DMS153 (cell line): ENCODE measurements around the gene CDK11B.

ENCODE experiments used
- DNase-seq: peaks from one replicate; lab custom pipeline; 2025; lab: John Stamatoyannopoulos, UW

The CDK11B gene

GRCh38 chr1:1615256-1616044, 43.4 kb downstream of the CDK11B start, which contains the start of gene MIB2:
MIB2 (plus strand) TSS chr1:1615500; CDS start chr1:1623453, 7,953 bp downstream.
- peak; percentile 99 for DNase-seq

DNA sequence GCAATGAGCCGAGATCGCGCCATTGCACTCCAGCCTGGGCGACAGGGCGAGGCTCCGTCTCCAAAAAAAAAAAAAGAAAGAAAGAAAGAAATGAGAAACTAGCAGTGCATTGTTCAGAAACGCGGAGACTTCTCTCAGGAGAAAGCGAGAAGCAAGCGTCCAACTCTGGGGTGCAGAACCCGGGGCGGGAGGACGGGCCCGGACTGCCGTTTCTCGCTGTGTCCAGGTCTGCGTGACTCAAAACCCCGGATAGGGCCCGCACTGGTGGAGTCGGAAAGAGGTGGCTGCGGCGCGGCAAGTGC, 43.9 kb downstream of the CDK11B start:
- DNase-seq = no peak

DNA sequence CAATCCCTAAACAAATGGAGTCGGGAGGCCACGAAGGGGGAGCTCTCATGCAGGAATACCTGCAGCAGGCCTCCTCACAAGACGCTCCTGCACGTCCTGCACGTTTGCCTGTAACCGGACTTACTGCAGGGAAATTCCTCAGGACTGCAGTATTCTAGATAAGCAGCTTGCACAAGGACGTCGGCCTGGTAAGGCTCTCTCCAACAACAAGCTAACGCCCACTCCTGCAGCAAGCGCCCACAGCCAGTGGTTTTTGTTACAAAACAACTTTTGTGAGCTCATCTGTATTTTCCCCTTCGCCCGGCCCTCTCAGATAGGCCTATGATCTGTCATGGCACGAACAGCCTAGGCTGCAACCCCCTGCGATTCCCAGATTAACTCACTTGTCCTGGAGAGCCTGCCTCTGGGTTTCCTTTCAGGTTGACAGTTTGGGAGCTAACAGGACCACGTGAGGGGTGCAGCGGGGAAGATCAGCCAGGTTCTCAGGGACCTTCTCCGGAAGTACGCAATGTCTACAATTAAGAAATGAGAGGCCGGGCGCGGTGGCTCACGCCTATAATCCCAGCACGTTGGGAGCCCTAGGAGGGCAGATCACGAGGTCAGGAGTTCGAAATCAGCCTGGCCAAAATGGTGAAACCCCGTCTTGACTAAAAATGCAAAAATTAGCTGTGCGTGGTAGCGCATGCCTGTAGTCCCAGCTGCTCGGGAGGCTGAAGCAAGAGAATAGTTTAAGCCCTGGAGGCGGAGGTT, 44.4 kb downstream of the CDK11B start:
- DNase-seq = no peak

GRCh38 chr1:1613509-1614082, 45.2 kb downstream of the CDK11B start:
- DNase-seq = no peak

DNA sequence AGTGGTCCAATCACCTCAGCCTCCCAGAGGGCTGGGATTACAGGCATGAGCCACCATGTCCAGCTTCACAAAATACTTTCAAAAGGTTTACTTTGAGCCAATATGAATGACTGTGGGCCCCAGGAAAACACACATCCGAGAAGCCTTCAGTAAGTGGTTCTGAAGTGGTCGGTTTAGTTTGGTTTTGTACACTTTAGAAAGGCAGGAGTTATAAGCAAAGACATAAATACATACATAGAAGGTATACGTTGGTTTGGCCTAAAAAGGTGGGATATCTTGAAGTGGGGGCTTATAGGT, 46.8 kb downstream of the CDK11B start:
- no peak for DNase-seq

GRCh38 chr1:1610796-1611195, 48.0 kb downstream of the CDK11B start:
- no peak for DNase-seq

GRCh38 chr1:1609822-1610485, 48.9 kb downstream of the CDK11B start:
- no peak for DNase-seq

GRCh38 chr1:1606232-1606631, 52.6 kb downstream of the CDK11B start:
- DNase-seq = no peak

GRCh38 chr1:1605724-1606123, 53.1 kb downstream of the CDK11B start:
- no peak for DNase-seq

DNA sequence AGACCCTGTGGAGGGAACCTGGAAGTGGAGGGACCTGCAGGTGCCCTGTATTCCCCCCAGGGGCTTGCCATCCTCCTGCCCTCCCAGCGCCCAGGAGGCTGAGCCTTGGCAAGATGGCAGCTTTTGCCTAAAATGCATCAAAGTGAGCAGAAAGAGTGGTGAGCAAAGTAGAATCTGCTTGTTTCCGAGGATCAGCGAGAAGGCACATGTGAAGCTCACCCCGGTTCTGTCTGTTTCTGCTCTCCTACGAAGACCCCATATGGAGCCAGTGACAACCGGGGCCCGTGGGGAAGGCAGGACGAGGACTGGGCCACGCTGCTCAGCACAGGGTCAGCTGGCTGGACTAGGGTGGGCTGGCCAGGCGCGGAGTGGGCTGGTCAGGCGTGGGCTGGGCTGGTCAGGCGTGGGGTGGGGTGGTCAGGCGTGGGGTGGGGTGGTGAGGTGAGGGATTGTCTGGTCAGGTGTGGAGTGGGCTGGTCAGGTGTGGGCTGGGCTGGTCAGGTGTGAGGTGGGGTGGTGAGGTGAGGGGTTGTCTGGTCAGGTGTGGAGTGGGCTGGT, 53.7 kb downstream of the CDK11B start:
- DNase-seq = no peak

DNA sequence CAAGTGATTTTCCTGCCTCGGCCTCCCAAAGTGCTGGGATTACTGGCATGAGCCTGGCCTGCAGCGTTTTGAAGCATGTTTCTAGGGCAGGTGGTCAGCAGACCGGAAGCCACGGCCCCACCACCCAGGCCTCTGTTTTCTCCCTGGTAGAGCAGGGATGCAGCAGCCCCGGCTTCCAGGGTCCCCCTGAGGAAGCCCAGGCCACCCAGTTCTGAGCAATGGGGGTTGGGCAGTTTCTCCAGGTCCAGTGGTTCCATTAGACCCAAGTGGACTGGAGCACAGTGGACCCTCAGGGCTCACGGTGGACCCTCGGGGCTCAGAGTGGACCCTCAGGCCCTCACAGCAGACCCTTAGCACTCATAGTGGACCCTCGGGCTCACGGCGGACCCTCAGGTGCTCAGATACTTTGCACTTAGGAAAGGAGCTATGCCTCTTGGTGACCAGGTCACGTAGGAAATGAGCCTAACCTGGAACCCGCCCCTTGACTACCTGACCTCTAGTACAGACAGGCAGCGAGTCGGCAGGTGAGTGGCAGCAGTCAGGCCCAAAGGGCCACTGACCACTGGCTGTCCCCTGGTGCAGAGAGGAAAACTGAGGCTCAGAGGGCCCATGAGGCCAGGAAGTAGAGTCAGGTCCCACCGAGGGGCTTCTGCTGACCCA, 54.3 kb downstream of the CDK11B start:
- no peak for DNase-seq

GRCh38 chr1:1603671-1604373, 55.0 kb downstream of the CDK11B start:
- DNase-seq = no peak

- no peak for DNase-seq
These were observed 55.8 kb downstream of the CDK11B start for GRCh38 chr1:1602968-1603506.

- no peak for DNase-seq
These were observed 56.4 kb downstream of the CDK11B start for GRCh38 chr1:1602304-1602967.

GRCh38 chr1:1601564-1602303, 57.1 kb downstream of the CDK11B start:
- no peak for DNase-seq

DNA sequence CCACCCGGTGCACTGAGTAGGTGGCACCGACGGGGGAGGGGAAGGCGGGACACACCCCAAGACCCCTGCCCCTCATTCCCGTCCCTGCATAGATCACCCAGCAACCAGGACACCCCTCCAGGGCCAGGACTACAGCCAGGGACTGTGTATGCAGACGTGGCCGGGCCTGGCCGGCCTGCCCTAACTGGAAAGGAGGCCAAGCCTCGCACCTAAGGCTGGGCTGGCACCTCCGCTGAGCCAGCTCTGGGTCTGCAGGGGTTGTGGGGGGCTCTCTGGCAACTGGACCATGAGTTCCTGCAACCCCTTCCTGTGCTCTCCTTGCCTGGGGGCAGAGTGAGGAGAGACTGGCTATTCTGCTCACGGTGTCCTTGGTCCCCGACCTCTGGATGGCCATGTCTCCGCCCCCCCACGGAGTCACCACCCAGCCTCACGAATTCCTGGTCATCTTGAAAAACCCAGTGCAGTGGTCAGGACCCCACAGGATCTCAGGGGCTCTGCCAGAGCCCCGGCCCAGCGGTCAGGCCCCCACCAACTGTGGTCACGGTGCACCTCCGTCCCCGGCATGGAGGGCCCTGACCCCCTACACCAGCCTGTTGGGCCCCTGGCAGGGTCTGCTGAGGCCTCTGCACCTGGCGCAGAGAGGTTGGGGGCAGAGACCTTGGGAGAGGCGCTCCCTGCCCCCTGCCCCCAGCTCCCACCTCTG, 57.8 kb downstream of the CDK11B start:
- no peak for DNase-seq

DNA sequence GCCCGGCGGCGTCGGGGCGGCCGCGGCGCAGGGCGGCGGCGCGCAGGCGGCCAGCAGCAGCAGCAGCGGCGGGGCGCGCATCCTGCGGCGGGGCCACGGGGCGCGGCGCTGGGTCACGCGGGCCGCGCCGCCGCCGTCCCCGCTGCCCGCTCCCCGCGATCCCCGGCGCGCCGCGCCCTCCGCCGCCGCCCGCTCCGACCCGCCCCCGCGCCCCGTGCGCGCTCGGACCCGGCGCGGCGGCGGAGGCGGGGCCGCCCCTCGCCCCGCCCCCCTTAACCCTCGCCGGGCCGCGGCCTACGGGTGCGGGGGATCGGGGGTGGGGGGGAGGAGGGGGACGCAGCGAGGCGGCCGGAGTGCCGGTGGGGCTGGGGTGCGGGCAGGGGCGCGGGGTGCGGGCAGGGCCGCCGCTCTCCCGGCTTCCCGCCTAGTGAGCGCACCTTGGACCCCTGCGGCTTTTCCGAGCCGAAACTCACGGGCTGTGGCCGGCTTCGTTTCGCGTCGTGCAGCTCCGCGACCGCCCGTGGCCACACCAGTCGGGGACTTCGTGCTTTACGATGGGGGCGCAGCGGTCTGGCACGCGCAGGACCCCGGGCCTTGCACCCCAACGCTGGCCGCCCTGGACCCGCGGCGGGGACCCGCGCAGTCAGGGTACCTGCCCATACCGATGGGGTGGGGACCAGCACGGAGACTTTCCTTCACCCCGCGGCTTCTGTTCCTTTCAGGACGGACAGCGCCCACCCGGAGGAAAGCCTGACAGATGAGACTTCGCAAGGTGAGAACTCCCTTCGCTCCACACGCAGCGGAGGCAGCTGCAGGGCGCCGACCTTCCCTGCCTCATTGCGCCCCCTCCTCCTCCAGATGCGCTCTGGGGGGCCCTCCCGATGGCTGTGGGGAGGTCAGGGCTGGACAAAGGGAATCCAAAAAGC, 58.6 kb downstream of the CDK11B start, which contains the start of gene FNDC10:
Gene FNDC10 (minus strand): TSS at position 201 of the 926 bp plus-strand sequence. CDS start 120 bp downstream, at position 81.
- no peak for DNase-seq
